HG03280 (cell line): Measurements from ENCODE around the gene ANKHD1.
"Not testable (repeated sequence)": the region's sequence is repeated elsewhere in the genome, so short reads cannot be mapped to it uniquely, and the experiment has no call there.

Experiments
- ATAC-seq: cut with Tn5 transposase; IDR thresholded peaks from one replicate; pipeline ENCODE4 v1.9.1; 2021; ENCODE audit warnings: mild to moderate bottlenecking, moderate library complexity; ENCODE audit not compliant: unreplicated experiment

The ANKHD1 gene

DNA sequence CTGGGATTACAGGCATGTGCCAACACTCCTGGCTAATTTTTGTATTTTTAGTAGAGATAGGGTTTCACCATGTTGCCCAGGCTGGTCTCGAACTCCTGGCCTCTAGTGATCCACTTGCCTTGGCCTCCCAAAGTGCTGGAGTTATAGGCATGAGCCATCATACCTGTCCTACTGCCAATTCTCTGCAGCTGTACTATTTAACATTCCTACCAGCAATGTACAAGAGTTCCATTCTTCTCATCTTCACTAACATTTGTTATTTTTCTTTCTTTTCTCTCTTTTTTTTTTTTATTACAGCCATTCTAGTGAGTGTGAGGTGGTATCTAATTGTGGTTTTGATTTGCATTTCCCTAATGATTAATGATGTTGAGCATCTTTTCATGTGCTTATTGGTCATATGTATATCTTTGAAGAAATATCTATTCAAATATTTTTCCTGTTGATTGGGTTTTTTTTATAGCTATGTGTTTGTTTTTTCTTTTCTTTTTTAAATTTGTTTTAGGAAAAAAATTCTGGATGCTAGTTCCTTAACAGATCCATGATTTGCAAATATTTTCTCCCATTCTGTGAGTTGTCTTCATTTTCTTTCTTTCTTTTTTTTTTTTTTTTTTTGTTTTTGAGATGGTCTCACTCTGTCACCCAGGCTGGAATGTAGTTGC lies 17.4 kb downstream of the ANKHD1 start:
- no peak for ATAC-seq

DNA sequence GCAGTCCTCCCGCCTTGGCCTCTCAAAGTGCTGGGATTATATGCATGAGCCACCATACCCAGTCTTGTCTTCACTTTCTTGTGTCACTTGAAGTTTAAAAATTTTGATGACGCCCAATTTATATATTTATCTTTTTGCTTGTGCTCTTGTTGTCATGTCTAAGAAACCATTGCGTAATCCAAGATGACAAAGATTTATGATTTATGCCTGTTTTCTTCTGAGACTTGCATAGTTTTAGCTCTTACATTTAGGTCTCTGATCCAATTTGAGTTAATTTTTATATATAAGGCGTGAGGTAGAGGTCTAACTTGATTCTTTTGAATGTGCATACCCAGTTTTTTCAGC lies 18.6 kb downstream of the ANKHD1 start:
- ATAC-seq, result no peak

DNA sequence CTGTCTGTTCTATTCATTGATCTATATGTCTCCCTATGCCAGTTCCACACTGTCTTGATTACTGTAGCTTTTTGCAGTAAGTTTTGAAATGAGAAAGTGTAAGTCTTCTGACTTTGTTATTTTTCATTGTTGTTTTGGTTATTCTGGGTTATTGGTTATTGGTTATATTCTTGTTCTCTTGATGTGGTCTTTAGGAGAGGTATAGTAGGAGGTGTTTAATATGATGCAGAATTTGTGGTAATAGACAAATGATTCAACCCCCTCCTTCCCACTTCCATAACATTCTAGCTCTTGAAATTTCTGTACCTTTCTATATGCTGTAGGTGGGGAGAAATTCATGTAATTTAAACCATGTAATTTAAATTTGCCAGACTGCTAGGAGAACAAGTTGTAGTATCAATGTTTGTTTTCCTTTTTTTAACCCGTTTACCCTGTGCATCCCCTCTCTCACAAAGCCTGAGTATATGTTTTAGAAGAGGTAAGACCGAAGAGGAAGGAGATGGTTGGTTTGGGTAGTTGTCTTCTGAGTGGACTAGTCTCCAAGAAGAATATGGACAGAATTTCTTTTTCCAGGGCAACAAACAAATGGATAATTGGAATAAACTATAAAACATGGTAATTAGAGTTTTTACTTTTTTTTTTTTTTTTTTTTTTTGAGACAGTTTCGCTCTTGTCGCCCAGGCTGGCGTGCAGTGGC lies 19.2 kb downstream of the ANKHD1 start:
- ATAC-seq, result no peak

DNA sequence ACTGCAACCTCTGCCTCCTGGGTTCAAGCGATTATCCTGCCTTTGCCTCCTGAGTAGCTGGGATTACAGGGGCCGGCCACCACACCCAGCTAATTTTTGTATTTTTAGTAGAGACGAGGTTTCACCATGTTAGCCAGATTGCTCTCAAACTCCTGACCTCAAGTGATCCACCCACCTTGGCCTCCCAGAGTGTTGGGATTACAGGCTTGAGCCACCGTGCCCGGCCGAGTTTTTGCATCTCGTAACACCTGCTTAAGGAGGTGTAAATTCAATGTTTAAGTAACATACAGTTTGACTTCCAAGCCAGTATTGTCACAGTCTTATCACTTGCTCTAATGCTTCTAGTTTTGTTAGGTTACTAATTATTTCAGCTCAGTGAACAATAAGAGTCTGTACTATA lies 19.7 kb downstream of the ANKHD1 start:
- not testable (repeated sequence) for ATAC-seq

DNA sequence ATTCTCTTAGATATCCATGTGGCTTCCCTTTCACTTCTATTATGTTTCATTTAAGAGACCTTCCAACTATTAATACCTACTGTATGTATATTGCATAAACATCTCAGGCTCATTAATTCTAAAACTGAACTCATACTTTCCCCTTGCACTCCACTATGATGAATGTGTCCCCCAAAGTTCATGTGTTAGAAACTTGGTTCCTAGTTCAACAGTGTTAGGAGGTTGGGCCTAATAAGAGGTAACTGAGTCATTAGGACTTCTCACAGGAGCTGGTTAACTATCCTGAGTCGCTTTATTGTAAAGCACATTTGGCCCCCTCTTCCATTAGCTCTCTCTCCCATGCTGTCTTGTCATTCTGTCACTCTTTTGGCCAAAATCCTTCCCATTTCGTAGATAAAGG lies 22.0 kb downstream of the ANKHD1 start:
- ATAC-seq, result no peak

DNA sequence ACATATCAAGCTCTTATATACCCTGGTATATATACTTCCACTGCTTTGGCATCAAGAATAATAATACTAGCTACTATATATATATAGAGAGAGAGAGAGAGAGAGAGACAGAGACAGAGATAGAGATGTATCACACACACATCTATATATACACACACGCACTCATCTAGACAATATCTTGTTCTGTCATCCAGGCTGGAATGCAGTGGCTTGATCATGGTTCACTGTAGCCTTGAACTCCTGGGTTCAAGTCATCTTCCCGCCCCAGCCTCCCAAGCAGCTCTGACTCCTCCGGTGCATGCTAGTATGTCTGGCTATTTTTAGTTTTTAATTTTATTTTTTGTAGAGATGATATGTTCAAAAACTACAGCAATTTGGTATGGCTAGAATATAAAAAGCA lies 22.5 kb downstream of the ANKHD1 start:
- ATAC-seq, result no peak

DNA sequence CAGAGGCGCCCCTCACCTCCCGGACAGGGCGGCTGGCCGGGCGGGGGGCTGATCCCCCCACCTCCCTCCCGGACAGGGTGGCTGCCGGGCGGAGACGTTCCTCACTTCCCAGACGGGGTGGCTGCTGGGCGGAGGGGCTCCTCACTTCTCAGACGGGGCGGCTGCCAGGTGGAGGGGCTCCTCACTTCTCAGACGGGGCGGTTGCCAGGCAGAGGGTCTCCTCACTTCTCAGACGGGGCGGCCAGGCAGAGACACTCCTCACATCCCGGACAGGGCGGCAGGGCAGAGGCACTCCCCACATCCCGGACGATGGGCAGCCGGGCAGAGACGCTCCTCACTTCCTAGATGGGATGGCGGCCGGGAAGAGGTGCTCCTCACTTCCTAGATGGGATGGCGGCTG lies 26.1 kb downstream of the ANKHD1 start:
- not testable (repeated sequence) for ATAC-seq

DNA sequence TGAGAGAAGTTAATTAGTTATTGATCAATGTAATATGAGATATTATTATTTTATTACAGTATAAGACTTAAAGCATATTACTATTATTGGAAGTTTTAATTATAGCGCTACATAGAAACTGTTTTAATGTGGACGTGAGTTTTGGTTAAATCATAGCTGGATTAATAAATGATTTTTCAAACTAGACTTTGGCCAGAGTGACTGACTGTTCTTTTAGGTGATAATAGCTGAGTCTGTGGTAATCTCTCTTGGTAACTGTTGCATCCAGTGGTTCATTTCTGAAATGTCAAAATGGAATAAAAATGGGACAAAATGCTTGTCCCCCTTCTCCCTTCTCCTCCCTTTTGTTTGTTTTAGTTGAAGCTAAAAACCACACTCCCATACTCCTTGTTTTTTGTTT lies 28.1 kb downstream of the ANKHD1 start:
- ATAC-seq, result no peak

DNA sequence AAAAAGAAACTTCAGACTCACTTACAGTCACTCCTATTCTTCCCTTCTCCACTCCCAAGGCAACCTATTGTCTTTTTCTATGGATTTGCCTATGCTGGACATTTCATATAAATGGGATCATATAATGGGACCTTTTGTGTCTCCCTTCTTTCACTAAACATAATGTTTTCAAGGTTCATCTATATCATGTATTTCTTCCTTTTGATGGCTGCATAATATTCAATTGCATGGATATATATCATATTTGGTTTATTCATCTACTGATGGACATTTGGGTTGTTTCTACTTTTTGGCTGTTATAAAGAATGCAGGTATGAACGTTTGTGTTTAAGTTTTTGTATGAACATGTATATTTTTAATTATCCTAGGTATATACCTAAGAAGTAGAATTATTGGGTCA lies 30.6 kb downstream of the ANKHD1 start:
- no peak for ATAC-seq

DNA sequence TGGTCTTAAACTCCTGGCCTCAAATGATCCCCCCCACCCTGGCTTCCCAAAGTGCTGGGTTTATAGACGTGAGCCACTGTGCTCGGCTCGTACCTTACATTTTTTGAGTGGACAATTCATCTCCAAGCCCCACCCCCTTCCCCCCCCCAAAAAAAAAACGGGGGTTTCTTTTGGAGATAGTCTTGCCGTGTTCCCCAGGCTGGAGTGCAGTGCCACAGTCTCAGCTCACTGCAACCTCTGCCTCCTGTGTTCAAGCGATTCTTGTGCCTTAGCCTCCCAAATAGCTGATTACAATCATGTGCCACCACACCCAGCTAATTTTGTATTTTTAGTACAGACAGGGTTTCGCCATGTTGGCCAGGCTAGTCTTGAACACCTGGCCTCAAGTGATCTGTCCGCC lies 31.3 kb downstream of the ANKHD1 start:
- ATAC-seq, result no peak

DNA sequence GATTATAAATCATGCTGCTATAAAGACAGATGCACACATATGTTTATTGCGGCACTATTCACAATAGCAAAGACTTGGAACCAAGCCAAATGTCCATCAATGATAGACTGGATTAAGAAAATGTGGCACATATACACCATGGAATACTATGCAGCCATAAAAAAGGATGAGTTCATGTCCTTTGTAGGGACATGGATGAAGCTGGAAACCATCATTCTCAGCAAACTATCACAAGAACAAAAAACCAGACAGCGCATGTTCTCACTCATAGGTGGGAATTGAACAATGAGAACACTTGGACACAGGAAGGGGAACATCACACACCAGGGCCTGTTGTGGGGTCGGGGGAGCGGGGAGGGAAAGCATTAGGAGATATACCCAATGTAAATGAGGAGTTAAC lies 55.7 kb downstream of the ANKHD1 start:
- not testable (repeated sequence) for ATAC-seq

DNA sequence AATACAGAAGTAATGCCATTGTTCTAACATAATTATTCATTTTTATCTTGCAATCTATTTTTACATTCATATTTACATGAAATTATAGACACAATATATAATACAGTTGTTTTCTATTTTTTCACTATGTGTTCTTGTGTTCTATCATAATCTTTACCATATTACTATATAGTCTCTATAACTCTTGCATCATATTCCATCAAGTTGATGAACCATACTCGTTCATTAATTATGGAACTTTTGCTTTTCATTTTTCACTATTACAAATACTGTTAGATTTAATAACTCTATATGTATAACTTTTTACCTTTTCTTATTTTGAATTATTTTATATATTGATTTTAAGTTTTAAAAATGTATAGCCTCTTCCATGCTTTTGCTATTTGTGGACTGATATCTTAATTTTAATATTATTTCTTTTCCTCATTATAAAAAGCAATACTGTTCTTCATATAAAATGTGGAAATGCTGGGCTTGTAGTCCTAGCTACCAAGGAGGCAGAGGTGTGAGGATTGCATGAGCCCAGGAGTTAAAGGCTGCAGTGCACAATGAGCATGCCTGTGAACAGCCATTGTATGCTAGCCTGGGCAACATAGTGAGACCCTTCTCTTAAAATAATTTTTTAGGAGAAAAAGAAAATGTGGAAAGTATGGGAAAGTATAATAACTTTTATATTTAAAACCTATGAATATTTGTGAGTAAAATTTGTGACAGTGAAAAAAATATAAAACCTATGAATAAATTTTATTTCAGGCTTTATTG lies 65.5 kb downstream of the ANKHD1 start:
- no peak for ATAC-seq

DNA sequence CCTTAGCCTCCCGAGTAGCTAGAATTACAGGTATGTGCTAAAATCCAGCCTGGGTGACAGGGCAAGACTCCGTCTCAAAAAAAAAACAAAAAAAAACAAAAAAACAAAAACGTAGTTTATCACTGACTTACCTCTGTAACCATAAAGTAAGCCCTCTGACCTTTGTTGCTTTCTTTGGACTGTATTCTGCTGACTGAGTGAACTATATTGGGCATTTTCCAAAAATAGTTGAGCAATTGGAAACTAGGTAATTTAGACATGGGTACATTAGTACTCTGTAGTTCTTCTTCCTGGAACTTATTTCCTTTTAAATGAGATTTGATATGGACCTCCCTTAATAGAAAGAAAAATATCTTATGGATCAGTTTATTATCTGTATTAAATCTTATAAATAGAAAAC lies 66.6 kb downstream of the ANKHD1 start:
- ATAC-seq, result no peak

DNA sequence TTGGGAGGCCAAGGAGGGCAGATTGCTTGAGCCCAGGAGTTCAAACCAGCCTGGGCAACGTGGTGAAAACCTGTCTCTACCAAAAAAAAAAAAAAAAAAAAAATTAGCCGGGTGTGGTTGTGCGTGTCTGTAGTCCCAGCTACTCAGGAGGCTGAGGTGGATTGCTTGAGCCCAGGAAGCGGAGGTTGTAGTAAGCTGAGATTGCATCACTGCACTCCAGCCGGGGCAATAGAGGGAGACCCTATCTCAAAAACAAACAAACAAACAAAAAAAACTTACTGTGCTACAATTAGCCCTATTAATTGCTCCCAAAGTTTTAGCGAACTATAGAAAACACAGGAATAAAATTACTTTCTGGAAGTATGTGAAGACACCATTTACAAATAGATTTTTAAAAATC lies 67.6 kb downstream of the ANKHD1 start:
- no peak for ATAC-seq

DNA sequence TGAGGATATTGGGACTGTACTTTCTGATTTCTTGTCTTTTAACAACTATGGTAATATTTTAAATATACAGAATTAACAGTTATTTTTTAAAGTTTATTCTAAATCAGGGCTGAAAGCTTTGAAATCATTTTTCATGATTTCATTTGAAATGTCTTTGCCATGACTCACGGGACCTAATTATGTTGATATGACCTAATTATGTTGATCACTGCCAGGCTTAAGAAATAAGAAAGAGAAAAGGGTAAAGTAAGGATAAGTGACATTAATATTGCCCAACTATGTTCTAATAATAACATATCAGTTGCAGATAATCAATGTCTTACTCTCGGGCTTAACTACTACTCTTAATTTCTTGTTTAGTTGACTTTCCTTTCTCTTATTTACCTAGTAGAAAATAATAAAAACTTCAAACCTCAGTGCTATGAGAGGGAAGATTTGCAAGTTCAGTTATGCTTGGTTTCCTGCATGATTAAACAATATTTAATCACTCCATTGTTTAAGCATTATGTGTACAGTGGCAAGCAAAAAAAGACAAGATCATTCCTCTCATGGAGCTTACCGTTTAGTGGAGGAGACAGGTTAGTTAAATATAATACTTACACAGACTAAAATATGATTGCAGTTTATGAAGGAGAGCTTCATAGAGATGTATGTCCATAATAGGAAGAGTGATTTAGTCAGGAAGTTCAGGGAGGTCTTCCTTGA lies 78.8 kb downstream of the ANKHD1 start:
- ATAC-seq, result no peak

DNA sequence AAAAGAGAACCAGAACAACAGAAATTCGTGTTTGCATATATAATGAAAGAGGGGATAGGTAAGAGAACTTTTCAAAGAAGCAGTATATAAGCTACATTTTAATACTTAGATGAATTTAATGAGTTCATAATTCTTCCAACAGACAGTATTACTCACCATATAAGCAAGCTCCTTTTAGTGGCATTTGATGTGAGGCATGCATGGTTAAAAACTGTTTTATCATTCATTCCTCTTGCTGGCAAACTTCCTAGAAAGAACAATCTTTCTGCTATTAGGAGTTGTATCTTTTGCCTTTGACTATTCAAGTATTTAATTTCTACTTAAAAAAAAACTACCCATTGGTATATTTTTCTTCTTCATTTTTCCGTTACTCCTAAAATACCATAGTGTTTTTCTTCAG lies 80.1 kb downstream of the ANKHD1 start:
- ATAC-seq, result no peak

DNA sequence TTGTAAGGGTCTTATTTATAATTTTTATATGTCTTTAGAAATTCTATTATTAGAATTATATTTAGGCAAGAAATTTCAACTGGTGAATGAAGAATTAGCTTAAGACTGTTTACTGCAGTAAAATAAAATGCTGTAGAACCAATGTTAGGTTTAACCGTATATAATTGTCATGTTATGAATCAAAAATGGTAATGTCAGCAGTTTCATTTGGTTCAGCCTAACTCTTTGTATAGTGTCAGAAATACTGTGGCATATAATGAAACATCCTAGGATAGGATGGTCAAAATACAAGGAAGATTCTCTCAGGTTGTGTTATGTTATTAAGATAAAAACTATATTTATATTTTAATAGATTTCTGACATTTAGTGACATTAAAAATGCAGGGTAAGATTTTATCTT lies 81.4 kb downstream of the ANKHD1 start:
- ATAC-seq, result no peak

DNA sequence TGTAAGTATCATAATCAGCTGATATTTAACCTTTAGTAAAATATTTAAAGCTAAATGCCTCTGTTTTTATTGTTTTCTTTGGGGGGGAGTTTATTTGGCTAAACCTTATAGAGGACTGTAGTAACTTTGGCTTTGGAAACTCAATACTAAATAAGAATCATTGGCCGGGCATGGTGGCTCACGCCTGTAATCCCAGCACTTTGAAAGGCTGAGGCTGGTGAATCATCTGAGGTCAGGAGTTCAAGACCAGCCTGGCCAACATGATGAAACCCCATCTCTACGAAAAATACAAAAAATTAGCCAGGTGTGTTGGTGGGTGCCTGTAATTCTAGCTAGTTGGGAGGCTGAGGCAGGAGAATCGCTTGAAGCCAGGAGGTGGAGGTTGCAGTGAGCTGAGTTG lies 86.5 kb downstream of the ANKHD1 start:
- ATAC-seq, result not testable (repeated sequence)

DNA sequence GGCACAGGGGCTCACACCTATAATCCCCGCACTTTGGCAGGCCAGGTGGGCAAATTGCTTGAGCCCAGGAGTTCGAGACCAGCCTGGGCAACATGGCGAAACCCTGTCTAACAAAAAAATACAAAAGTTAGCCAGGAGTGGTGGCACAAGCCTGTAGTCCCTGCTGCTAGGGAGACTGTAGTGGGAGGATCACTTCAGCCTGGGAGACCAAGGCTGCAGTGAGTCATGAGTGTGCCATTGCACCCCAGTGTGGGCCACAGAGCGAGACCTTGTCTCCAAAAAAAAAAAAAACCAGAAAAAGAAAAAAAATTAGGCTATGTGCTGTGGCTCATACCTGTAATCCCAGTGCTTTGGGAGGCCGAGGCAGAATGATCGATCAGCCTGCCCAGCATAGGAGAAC lies 87.3 kb downstream of the ANKHD1 start:
- no peak for ATAC-seq

DNA sequence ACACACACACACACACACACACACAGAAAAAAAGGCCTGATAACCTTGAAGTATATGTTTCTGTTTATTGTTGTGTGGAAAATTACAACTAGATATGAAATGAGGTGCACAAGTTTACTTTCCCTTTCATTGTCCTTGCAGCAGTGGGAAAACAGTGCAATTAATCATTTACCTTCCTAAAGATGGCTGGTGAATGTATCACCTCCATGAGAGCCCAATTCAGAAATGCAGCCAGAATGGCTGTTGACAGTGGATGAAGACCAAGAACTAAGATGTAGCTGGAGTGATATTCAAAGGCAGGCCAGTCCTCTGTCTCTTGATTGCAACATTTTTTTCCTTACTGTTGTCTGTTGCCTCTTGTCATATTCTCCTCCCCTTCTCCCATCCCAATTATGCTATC lies 96.3 kb downstream of the ANKHD1 start:
- ATAC-seq, result no peak

DNA sequence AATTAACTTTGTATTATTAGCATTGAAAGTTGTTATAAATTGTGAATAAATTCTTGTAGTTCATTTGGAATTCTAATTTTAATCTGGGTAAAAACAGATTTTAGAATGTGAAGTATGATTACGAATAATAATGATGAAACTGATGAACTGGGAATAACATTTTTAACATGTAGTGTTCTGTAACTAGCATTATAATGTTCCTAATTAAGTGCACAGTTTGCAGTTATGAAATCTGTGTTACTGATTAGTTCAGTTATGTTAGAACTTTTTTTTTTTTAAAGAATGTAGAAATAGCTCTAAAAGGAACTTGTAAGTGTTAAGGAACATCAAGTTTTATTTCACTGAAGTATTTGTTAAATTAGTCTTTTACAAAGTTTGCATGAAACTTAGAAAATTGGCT lies 97.0 kb downstream of the ANKHD1 start:
- ATAC-seq, result no peak

DNA sequence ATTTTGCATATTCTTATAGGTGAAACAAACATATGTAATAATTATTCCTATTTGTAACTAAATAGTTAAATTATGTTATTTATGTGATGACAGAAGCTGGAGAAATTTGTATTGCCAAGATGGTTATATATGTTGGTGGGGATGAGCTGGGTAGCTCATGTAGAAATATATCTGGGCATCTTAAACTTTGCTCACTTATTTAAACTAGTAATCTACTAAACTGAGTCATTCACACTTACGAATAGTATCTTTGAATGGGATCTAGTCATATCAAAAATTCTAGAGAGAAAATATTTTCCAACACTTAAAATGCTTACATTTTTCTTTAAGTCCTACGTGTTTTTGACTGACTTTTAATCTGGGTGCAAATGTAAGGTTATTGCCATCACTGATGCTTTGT lies 101.2 kb downstream of the ANKHD1 start:
- no peak for ATAC-seq
